ENCODE measurements around the gene MOB3B. TPM values are rescaled to one million over a fixed set of nuclear protein-coding genes. Genes with fewer than 3 reads are reported as not detected.

The MOB3B gene
- total and polyA plus RNA-seq, 11 donors, result 0.42 to 2.8 (median 1.8) TPM

- intact Hi-C loops (cut with DNase I), result no loop called here
- DNase-seq (no peak), ATAC-seq (no peak)
- no peaks in the 10 kb centered on the region for H3K27me3 ChIP-seq
- WGBS, 4 donors, result 91 to 94% (median 93%) methylated on average over 6 of the region's 6 CpGs
- H3K4me1 ChIP-seq, result peaks cover 0 to 11% (median 0%) of the 10 kb centered on the region in 12 donors
- no peaks in the 10 kb centered on the region for H3K36me3 ChIP-seq
- no peak for TF ChIP-seq CTCF (IDR thresholded peaks at IDR 0.05)
- TF ChIP-seq POLR2A (IDR thresholded peaks at IDR 0.05), result no peak
- peaks cover 0 to 13% (median 6%) of the 10 kb centered on the region in 12 donors for H3K9me3 ChIP-seq
- no peak overlapping the region for H3K27ac ChIP-seq
- no peak overlapping the region for H3K4me3 ChIP-seq
Measured at GRCh38 chr9:27483576-27483975, 46.0 kb downstream of the MOB3B start.

GRCh38 chr9:27482709-27483108 lies 46.9 kb downstream of the MOB3B start:
- peaks cover 0 to 11% (median 0%) of the 10 kb centered on the region in 12 donors for H3K4me1 ChIP-seq
- H3K4me3 ChIP-seq, result no peak overlapping the region
- no peaks in the 10 kb centered on the region for H3K27me3 ChIP-seq
- TF ChIP-seq POLR2A (IDR thresholded peaks at IDR 0.05), result no peak
- TF ChIP-seq CTCF (IDR thresholded peaks at IDR 0.05), result no peak
- DNase-seq (no peak), ATAC-seq (no peak)
- H3K9me3 ChIP-seq, result peaks cover 0 to 21% (median 7%) of the 10 kb centered on the region in 12 donors
- no peak overlapping the region for H3K27ac ChIP-seq
- intact Hi-C loops (cut with DNase I), result no loop called here
- no peaks in the 10 kb centered on the region for H3K36me3 ChIP-seq
- 85 to 90% (median 86%) methylated on average over 2 of the region's 2 CpGs for WGBS, 4 donors

GRCh38 chr9:27478322-27478721 lies 51.3 kb downstream of the MOB3B start:
- Histone ChIP-seq H3K4me1 (peaks cover 0 to 24% (median 7%) of the 10 kb centered on the region in 12 donors), H3K27ac (no peak overlapping the region), H3K36me3 (no peaks in the 10 kb centered on the region), H3K4me3 (no peak overlapping the region), H3K27me3 (no peaks in the 10 kb centered on the region), H3K9me3 (peaks cover 0 to 21% (median 7%) of the 10 kb centered on the region in 12 donors)
- TF ChIP-seq POLR2A (IDR thresholded peaks at IDR 0.05), result no peak
- no peak for TF ChIP-seq CTCF (IDR thresholded peaks at IDR 0.05)
- intact Hi-C loops (cut with DNase I), result loop anchor here in 1 of 10 donors (10.0 kb wide), 1 partner anchor 46 kb away; the partner anchor contains the start of genes IFNK and MOB3B
- ATAC-seq, result no peak
- no peak for DNase-seq
- WGBS, 4 donors, result 81 to 91% (median 87%) methylated on average over 1 of the region's 1 CpG

GRCh38 chr9:27476870-27477515 lies 52.6 kb downstream of the MOB3B start:
- ATAC-seq, result no peak
- Histone ChIP-seq H3K36me3 (no peaks in the 10 kb centered on the region), H3K27me3 (no peaks in the 10 kb centered on the region), H3K9me3 (peaks cover 0 to 21% (median 7%) of the 10 kb centered on the region in 12 donors), H3K27ac (no peak overlapping the region), H3K4me3 (no peak overlapping the region), H3K4me1 (peaks cover 0 to 35% (median 9%) of the 10 kb centered on the region in 12 donors)
- DNase-seq, result no peak
- 94 to 96% (median 95%) methylated on average over 6 of the region's 6 CpGs for WGBS, 4 donors
- intact Hi-C loops (cut with DNase I), result loop anchor here in 1 of 10 donors (10.0 kb wide), 1 partner anchor 48 kb away; the partner anchor contains the start of genes IFNK and MOB3B
- TF ChIP-seq POLR2A (IDR thresholded peaks at IDR 0.05), result no peak
- TF ChIP-seq CTCF (IDR thresholded peaks at IDR 0.05), result no peak
